Mesodermal cell (in vitro differentiated cells): ENCODE results near the gene CCDC186.

Experiments used
- H3K27ac ChIP-seq: 2 replicates; pipeline ENCODE4 v1.7.0; 2013; ENCODE audit warnings: mild to moderate bottlenecking, low read depth, low read length, moderate library complexity; ENCODE audit not compliant: severe bottlenecking
- H3K36me3 ChIP-seq: 2 replicates; pipeline ENCODE4 v1.7.1; 2013; ENCODE audit warnings: mild to moderate bottlenecking, low read length, moderate library complexity; ENCODE audit not compliant: control insufficient read depth, insufficient read depth
- H3K4me1 ChIP-seq: one replicate; pipeline ENCODE4 v1.7.1; 2013; ENCODE audit warnings: mild to moderate bottlenecking, low read length; ENCODE audit not compliant: insufficient read depth, control insufficient read depth, poor library complexity, severe bottlenecking
- H3K4me3 ChIP-seq: 2 replicates; pipeline ENCODE4 v1.7.0; 2013; ENCODE audit warnings: low read length, control low read depth, mild to moderate bottlenecking; ENCODE audit not compliant: insufficient read depth, poor library complexity, severe bottlenecking; ENCODE audit errors: extremely low read depth
- H3K9me3 ChIP-seq: 2 replicates; pipeline ENCODE4 v1.7.1; 2013; ENCODE audit warnings: mild to moderate bottlenecking, low read length, moderate library complexity; ENCODE audit not compliant: control insufficient read depth
- WGBS, 2 experiments: methylation state at CpG; one replicate each; pipeline ENCODE4 v1.1.5; 2013; ENCODE audit warnings: missing lambda C conversion rate in 2 of 2; ENCODE audit not compliant: insufficient coverage in 2 of 2; 5-methylcytosine and 5-hydroxymethylcytosine counted together

CCDC186 gene

DNA sequence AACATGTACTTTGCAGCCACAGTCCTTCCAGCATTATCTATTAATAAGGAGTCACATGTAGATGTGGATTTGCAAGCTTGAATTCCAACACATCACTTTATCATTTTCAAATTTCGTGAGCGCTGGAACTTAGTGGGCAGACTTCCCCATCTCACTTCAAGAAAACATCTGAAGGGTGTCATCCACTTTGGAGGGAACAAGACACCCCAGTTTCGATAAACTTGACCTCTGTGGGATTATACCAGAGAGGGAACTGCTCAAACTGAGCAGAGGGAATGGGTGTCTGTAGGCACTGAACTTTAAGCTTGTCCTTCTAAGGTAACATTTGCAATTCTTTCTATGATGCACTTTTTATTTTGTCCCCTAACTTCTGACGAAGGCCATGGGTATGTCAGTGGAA is 102.8 kb downstream of the CCDC186 start:
- Histone ChIP-seq H3K36me3 (no peaks in the 10 kb centered on the region), H3K4me1 (no peaks in the 10 kb centered on the region), H3K4me3 (no peak overlapping the region), H3K27ac (no peak overlapping the region), H3K9me3 (no peaks in the 10 kb centered on the region)
- WGBS, 2 experiments, result 81 to 92% methylated on average over 2 to 3 of the region's 4 CpGs
